HEK293T (cell line): Measurements from ENCODE around the gene MIGA1.

Experiments used
- FOXA1 ChIP-seq: fragments of 450-650 bp; IDR thresholded peaks from 2 replicates; pipeline ENCODE4 v1.6.1; 2016; ENCODE audit warnings: mild to moderate bottlenecking
- TARDBP ChIP-seq: fragments of 450-650 bp; IDR thresholded peaks from 2 replicates; pipeline ENCODE4 v1.6.1; 2016

GRCh38 chr1:77797991-77798390 lies 18.5 kb downstream of the MIGA1 start:
- TF ChIP-seq FOXA1 (no peak), TARDBP (no peak)
